Stomach (tissue), 4 donors: ENCODE data around the gene PPP4C.

ENCODE experiments used
- CTCF ChIP-seq, 7 experiments: fragments of 450-650 bp in 4 of 7; fragments of 200-600 bp in 3 of 7; sonication (generic) in 3 of 7; IDR thresholded peaks; one replicate each; pipeline ENCODE4 v1.5.1; 2016 to 2019; ENCODE audit warnings: antibody characterized with exemption in 7 of 7, control low read depth in 2 of 7, mild to moderate bottlenecking in 1 of 7
- POLR2A ChIP-seq, 4 donors: fragments of 450-650 bp; IDR thresholded peaks; one replicate each; pipeline ENCODE4 v1.6.1; 2016; ENCODE audit warnings: antibody characterized with exemption in 4 of 4, control low read depth in 2 of 4, mild to moderate bottlenecking in 1 of 4, moderate library complexity in 1 of 4
- POLR2AphosphoS5 ChIP-seq, 3 donors: sonication (generic); formaldehyde crosslinking; IDR thresholded peaks; one replicate each; pipeline ENCODE4 v1.6.1; 2016; ENCODE audit warnings: antibody characterized with exemption in 3 of 3

GRCh38 chr16:30114411-30114810, 38.6 kb downstream of the PPP4C start:
- TF ChIP-seq CTCF (IDR thresholded peaks at IDR 0.05), result no peak
- TF ChIP-seq POLR2A (IDR thresholded peaks at IDR 0.05), result no peak
- TF ChIP-seq POLR2AphosphoS5 (IDR thresholded peaks at IDR 0.05), result no peak
